IMR-90 (cell line): Measurements from ENCODE around the gene ASB13. TPM values are rescaled to one million over a fixed set of nuclear protein-coding genes. Genes with fewer than 3 reads are reported as not detected.

Experiments used
- ATAC-seq: fragments of 200-7000 bp; cut with Tn5 transposase; 2 replicates; pipeline ENCODE4 v1.9.1; 2020; ENCODE audit warnings: low read depth, mild to moderate bottlenecking, moderate library complexity
- BruUV-seq: library from RNA; stranded (reverse); fragments of 400-500 nt; replicated peaks from 2 replicates; lab custom pipeline; 2021; lab: Mats Ljungman, UMichigan
- CTCF ChIA-PET: fragments of 300-600 bp; formaldehyde crosslinking; extraction: SDS; loops from one replicate; lab custom pipeline; 2021; ENCODE audit warnings: antibody characterized with exemption; lab: Yijun Ruan, JAX
- POLR2A ChIA-PET: fragments of 300-600 bp; sonication (Branson Sonifier 250); formaldehyde crosslinking; loops from one replicate; lab custom pipeline; 2022; ENCODE audit warnings: antibody characterized with exemption; ENCODE audit not compliant: unreplicated experiment; lab: Charles Lee
- DNase-seq: peaks from one replicate; pipeline ENCODE4 v3.0.0; 2013
- H2AFZ ChIP-seq: replicated peaks from 2 replicates; pipeline ENCODE3; 2013; ENCODE audit warnings: low read length, mild to moderate bottlenecking; ENCODE audit not compliant: poor library complexity
- H2AK5ac ChIP-seq: 2 replicates; pipeline ENCODE4 v1.6.1; 2013; ENCODE audit warnings: low read depth, low read length, inconsistent platforms
- H2AK9ac ChIP-seq: replicated peaks from 2 replicates; pipeline ENCODE3; 2013; ENCODE audit warnings: mild to moderate bottlenecking, low read depth, low read length, moderate library complexity; ENCODE audit not compliant: poor library complexity
- H2BK120ac ChIP-seq: 2 replicates; pipeline ENCODE4 v1.6.1; 2013; ENCODE audit warnings: low read depth, low read length, inconsistent platforms
- H2BK15ac ChIP-seq: 3 replicates; pipeline ENCODE4 v1.6.1; 2013; ENCODE audit warnings: low read depth, low read length, inconsistent platforms
- H2BK20ac ChIP-seq: 2 replicates; pipeline ENCODE4 v1.6.1; 2013; ENCODE audit warnings: low read depth, mild to moderate bottlenecking, inconsistent platforms, low read length, moderate library complexity
- H2BK5ac ChIP-seq: 2 replicates; pipeline ENCODE4 v1.6.1; 2013; ENCODE audit warnings: mild to moderate bottlenecking, low read depth, low read length, inconsistent platforms; ENCODE audit not compliant: poor library complexity, severe bottlenecking
- H3K14ac ChIP-seq: replicated peaks from 2 replicates; pipeline ENCODE4 v1.6.1; 2013; ENCODE audit warnings: low read depth, low read length, inconsistent platforms
- H3K18ac ChIP-seq: 2 replicates; pipeline ENCODE4 v1.6.1; 2013; ENCODE audit warnings: low read depth, low read length, control low read depth
- H3K23ac ChIP-seq: 2 replicates; pipeline ENCODE4 v1.6.1; 2013; ENCODE audit warnings: low read depth, low read length, inconsistent platforms
- H3K27ac ChIP-seq: 2 replicates; pipeline ENCODE4 v1.5.1; 2013; ENCODE audit warnings: mild to moderate bottlenecking, control low read depth, low read length; ENCODE audit not compliant: insufficient read depth
- H3K27me3 ChIP-seq: 2 replicates; pipeline ENCODE4 v1.6.1; 2013; ENCODE audit warnings: low read length; ENCODE audit not compliant: control insufficient read depth, insufficient read depth
- H3K36me3 ChIP-seq: 2 replicates; pipeline ENCODE4 v1.6.1; 2013; ENCODE audit warnings: low read length, mixed read lengths; ENCODE audit not compliant: control insufficient read depth, insufficient read depth
- H3K4ac ChIP-seq: 2 replicates; pipeline ENCODE4 v1.6.1; 2013; ENCODE audit warnings: low read depth, low read length, inconsistent platforms
- H3K4me1 ChIP-seq: 2 replicates; pipeline ENCODE4 v1.6.1; 2013; ENCODE audit warnings: low read length, mixed read lengths; ENCODE audit not compliant: control insufficient read depth, insufficient read depth
- H3K4me2 ChIP-seq: 2 replicates; pipeline ENCODE4 v1.6.1; 2013; ENCODE audit warnings: low read depth, mild to moderate bottlenecking, control low read depth, low read length, moderate library complexity
- H3K4me3 ChIP-seq: 2 replicates; pipeline ENCODE4 v1.5.1; 2013; ENCODE audit warnings: low read depth, mild to moderate bottlenecking, control low read depth, low read length, moderate library complexity; ENCODE audit not compliant: insufficient read depth
- H3K56ac ChIP-seq: 2 replicates; pipeline ENCODE4 v1.6.1; 2013; ENCODE audit warnings: low read length, inconsistent platforms; ENCODE audit not compliant: insufficient read depth; ENCODE audit errors: extremely low read depth
- H3K79me1 ChIP-seq, 2 experiments: 2 replicates each; pipeline ENCODE4 v1.6.1; 2013; ENCODE audit warnings: low read length in 2 of 2, inconsistent platforms in 1 of 2, low read depth in 1 of 2
- H3K9ac ChIP-seq: 2 replicates; pipeline ENCODE4 v1.6.1; 2013; ENCODE audit warnings: low read depth, low read length, control low read depth
- H3K9me1 ChIP-seq: 2 replicates; pipeline ENCODE4 v1.6.1; 2013; ENCODE audit warnings: low read length, inconsistent platforms; ENCODE audit not compliant: insufficient read depth
- H3K9me3 ChIP-seq: 2 replicates; pipeline ENCODE4 v1.6.1; 2013; ENCODE audit warnings: low read length; ENCODE audit not compliant: control insufficient read depth, insufficient read depth
- H4K20me1 ChIP-seq: 2 replicates; pipeline ENCODE4 v1.6.1; 2013; ENCODE audit warnings: low read length, inconsistent platforms; ENCODE audit not compliant: insufficient read depth
- H4K5ac ChIP-seq: 2 replicates; pipeline ENCODE4 v1.6.1; 2013; ENCODE audit warnings: mild to moderate bottlenecking, low read depth, low read length, control low read depth
- H4K8ac ChIP-seq, 2 experiments: 2 replicates each; pipeline ENCODE4 v1.6.1; 2013; ENCODE audit warnings: low read depth in 2 of 2, low read length in 2 of 2, control low read depth in 1 of 2, inconsistent platforms in 1 of 2
- H4K91ac ChIP-seq: 2 replicates; pipeline ENCODE4 v1.6.1; 2013; ENCODE audit warnings: low read depth, low read length, inconsistent platforms; ENCODE audit not compliant: insufficient read depth
- CEBPB ChIP-seq: IDR thresholded peaks from 2 replicates; pipeline ENCODE4 v1.6.1; 2012; ENCODE audit warnings: low read depth, low read length, improper control_type of control experiment
- CHD1 ChIP-seq: IDR thresholded peaks from 2 replicates; pipeline ENCODE4 v1.6.1; 2012; ENCODE audit warnings: low read depth, low read length, improper control_type of control experiment
- FOS ChIP-seq: fragments of 150-350 bp; IDR thresholded peaks from 2 replicates; pipeline ENCODE4 v1.6.1; 2016; ENCODE audit warnings: low read depth, low read length
- MAFK ChIP-seq: IDR thresholded peaks from 2 replicates; pipeline ENCODE4 v1.6.1; 2012; ENCODE audit warnings: low read depth, low read length, improper control_type of control experiment
- MAZ ChIP-seq: IDR thresholded peaks from 2 replicates; pipeline ENCODE4 v1.6.1; 2012; ENCODE audit warnings: low read depth, mild to moderate bottlenecking, low read length, improper control_type of control experiment, moderate library complexity, borderline replicate concordance
- RCOR1 ChIP-seq: IDR thresholded peaks from 2 replicates; pipeline ENCODE4 v1.6.1; 2012; ENCODE audit warnings: mild to moderate bottlenecking, low read length, improper control_type of control experiment; ENCODE audit not compliant: insufficient replicate concordance
- WGBS, 2 experiments: methylation state at CpG; one replicate each; pipeline versions ENCODE4 v1.1.5 to v1.1.7; 2013; ENCODE audit warnings: missing lambda C conversion rate in 2 of 2; ENCODE audit not compliant: insufficient read length in 1 of 2; ENCODE audit errors: extremely low coverage in 2 of 2; 5-methylcytosine and 5-hydroxymethylcytosine counted together
- dilution Hi-C: fragments of 300-500 bp; cut with HindIII; formaldehyde crosslinking; loops from one replicate; pipeline ENCODE4 v1.14.3; 2018; ENCODE audit warnings: low sequenced_read_pairs; ENCODE audit not compliant: unreplicated experiment
- in situ Hi-C: fragments of 300-500 bp; cut with MboI; formaldehyde crosslinking; loops from 3 replicates; pipeline ENCODE4 v1.14.3; 2019; ENCODE audit warnings: low sequenced_read_pairs, inconsistent platforms, mixed read lengths
- intact Hi-C: fragments of 100-400 bp; cut with micrococcal nuclease; formaldehyde crosslinking; loops from 2 replicates; pipeline ENCODE4 v1.10.0; 2022
- polyA plus RNA-seq, 3 experiments: library from polyadenylated mRNA; depleted of rRNA; stranded (reverse); fragments of >200 nt; gene quantifications; 2 replicates each; pipeline ENCODE4 v1.2.3, GENCODE V29; 2012; ENCODE audit warnings: low replicate concordance in 1 of 3
- total RNA-seq: library from RNA; depleted of rRNA; stranded (reverse); fragments of >200 nt; gene quantifications from 2 replicates; pipeline ENCODE4 v1.2.3, GENCODE V29; 2012

ASB13 gene
- total and polyA plus RNA-seq, 2 of the 4 experiments (the other 2 are of a cell fraction), result 4.6 to 6.3 TPM

- Histone ChIP-seq H2BK120ac (no peak overlapping the region; the same call in 1 of the 2 replicates), H3K36me3 (no peaks in the 10 kb centered on the region), H4K91ac (no peak overlapping the region), H3K4ac (no peak overlapping the region), H2AK9ac (no peak overlapping the region), H3K27ac (no peak overlapping the region), H3K9me1 (no peaks in the 10 kb centered on the region; the same call in 1 of the 2 replicates), H3K27me3 (no peaks in the 10 kb centered on the region; the same call in 1 of the 2 replicates), H3K23ac (no peak overlapping the region), H3K14ac (no peak overlapping the region), H4K5ac (no peak overlapping the region), H2AK5ac (no peak overlapping the region), H2BK15ac (no peak overlapping the region), H3K56ac (no peak overlapping the region), H3K18ac (no peak overlapping the region), H4K8ac (no peak overlapping the region), H2BK20ac (no peak overlapping the region), H2BK5ac (no peak overlapping the region), H3K4me3 (no peak overlapping the region), H4K20me1 (no peaks in the 10 kb centered on the region), H2AFZ (peak overlapping the region; percentile 59), H3K79me1 (no peaks in the 10 kb centered on the region), H3K9me3 (no peaks in the 10 kb centered on the region; the same call in 1 of the 2 replicates), H3K4me2 (no peak overlapping the region), H3K9ac (no peak overlapping the region), H3K4me1 (peaks cover 5% of the 10 kb centered on the region; the same call in 1 of the 2 replicates)
- POLR2A ChIA-PET, result no interaction called here
- WGBS, 2 experiments, result 94% methylated on average over 6 of the region's 8 CpGs; no CpG with 5 or more reads in 1 of the 2 experiments
- intact Hi-C loops (no loop called here), in situ Hi-C loops (no loop called here), dilution Hi-C loops (no loop called here)
- CTCF ChIA-PET, result interaction anchor here (0.5 to 1.8 kb wide), 13 partner anchors 7 to 257 kb away, joined by 3 to 24 read pairs (median 3); no protein-coding TSS in a partner anchor
- no peak for DNase-seq
- BruUV-seq, result no TSS peak
- TF ChIP-seq CHD1 (no peak), RCOR1 (no peak), MAFK (no peak), MAZ (no peak), CEBPB (no peak), FOS (no peak)
- no peak for ATAC-seq
Observed at GRCh38 chr10:5630112-5630436, 36.3 kb downstream of the ASB13 start.
